H54 (cell line): ENCODE data around the gene CDH2.
A peak's percentile ranks its signal among the peaks of the same experiment; 100 is the strongest.

ENCODE experiments used
- DNase-seq: peaks from one replicate; pipeline ENCODE4 v3.0.0; 2011; ENCODE audit warnings: low spot score, mixed read lengths; ENCODE audit not compliant: insufficient read length
- FAIRE-seq: peaks from 3 replicates; lab custom pipeline; 2011; peaks lifted over from hg19 to GRCh38; lab: Jason Lieb, UNC
- POLR2A ChIP-seq: IDR thresholded peaks from 2 replicates; pipeline ENCODE4 v1.6.1; 2011; ENCODE audit warnings: low read depth, mild to moderate bottlenecking, low read length

The CDH2 gene

DNA sequence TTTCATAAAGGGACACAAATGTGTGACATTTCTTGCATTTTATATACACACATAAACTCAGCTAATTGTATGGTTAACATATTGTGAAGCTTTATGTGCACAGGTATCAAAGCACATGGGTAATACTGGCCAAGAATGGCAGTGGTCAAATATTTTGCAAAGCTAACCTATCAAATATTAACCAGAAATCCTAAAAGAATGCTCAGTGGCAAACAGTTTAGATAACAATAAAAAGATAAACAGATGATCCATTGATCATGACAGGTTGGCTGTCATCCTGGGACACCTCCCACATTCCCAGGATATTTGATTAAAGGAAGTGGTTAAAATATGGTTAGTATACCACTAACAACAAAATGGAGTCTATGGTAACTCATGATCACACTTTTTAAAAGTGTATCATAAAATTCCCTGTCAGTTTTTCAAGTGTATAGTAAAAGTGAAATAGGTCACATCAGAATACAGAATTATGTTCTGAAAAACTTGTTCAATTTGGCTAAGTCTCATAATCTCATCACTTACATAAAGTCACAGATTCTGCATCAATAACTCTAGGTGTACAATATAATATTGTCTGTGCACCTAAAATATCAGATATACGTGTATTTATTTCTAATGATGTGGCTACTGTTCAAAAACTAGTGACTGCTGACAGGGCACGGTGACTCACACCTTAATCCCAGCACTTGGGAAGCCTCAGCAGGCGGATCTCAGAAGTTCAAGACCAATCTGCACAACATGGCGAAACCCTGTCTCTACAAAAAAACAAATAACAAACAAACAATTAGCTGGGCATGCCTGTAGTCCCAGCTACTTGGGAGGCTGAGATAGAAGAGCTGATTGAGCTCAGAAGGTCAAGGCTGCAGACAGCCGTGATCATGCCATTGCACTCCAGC is 48.9 kb downstream of the CDH2 start:
- DNase-seq = no peak
- peak; percentile 58 for FAIRE-seq
- no peak for TF ChIP-seq POLR2A

DNA sequence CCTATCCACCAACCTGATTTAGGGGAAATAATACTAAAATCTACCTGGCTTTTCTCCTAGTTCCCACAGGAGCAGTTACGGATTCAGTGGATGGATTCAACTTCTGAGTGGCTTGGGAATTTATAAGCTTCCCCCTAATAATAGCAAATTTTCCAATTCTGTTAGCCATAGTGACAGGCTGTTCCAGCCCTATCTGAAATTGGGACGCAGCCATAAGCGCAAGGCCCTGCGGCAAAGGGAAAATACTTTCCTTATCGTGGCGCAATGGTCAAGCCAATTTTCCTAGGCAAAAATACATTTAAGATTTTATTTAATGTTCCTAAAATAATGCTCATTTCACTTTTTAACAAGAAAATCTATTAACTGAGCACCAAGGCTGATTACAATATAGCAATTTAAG is 49.7 kb downstream of the CDH2 start:
- no peak for FAIRE-seq
- DNase-seq = no peak
- TF ChIP-seq POLR2A = no peak

DNA sequence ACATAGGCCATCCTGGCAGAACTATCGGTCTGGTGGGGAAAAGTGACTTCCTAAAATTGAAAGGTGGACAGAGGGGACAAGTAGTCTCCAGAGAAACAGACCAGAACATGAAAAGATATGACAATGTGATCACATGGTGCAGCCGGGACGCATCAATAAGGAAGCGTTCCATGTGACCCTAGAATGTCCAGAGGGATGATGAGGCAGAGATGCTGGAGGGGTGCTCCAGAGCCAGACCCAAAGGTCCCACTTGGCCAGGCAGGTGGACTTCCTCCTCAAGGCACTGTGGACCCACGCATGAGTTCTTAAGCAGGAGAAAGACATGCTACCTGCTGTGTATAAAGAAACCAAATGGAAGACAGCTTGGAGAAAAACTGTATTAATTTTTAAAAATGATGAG is 50.2 kb downstream of the CDH2 start:
- DNase-seq (no peak), FAIRE-seq (no peak)

DNA sequence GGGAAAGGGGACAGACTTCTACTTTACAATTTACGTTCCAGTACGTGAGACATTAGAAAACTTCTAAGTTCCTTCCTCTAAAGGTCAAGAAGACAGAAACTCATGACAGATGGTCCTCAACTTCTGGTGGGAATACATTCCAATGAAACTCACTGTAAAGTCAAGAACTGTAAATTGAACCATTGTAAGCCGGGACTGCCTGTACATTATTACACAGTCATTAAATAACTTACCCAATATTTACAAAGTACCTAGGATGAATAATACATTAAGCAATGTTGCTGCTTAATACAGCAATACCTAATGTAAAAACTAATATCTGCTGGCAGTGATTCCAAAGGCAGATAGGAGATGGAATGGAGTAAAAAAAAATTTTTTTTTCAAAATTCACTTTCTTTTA is 51.9 kb downstream of the CDH2 start:
- FAIRE-seq (no peak), DNase-seq (no peak)
- TF ChIP-seq POLR2A = no peak

More for the DNA sequence above, 50.2 kb downstream of the CDH2 start:
- no peak for TF ChIP-seq POLR2A

DNA sequence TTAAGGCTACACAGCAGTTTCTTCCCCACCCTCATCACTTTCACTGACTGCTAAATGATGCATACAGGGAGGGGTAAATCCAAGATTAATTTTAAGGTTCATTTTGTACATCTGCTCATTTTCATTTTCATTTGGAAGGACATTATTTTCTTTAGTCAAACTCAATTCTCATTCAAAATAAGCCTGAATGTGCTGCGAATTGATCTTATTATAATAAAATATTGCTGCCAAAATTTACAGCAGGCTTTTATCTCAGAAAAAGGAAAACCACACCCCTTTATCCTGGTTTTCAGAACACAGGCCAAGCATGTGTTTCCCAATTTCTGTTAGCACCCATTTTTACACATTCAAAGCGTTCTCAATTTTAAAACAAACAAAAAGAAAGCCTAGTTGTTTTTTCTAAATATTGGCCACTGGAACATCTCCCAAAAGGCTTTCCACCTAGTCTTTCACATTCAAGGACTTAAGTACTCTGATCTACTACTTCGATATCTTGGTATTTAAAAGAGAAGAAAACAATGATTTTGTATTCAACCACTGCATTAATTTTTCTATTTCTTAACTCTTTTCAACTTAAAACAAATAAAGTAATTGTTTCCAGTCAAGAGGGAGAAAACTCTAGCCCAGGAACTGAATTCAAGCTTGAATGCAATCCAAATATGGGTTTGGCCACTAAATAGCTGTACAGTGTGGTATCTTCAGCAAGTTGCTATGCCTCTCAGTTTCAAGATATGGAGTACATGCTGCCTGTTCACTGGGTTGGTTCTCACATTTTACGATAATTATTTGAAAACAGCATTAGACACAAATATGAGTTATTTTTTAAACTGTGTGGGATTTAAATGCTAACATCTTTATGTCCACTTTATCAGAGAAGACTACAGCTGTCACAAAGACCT is 52.5 kb downstream of the CDH2 start:
- FAIRE-seq (no peak), DNase-seq (no peak)
- TF ChIP-seq POLR2A = no peak

DNA sequence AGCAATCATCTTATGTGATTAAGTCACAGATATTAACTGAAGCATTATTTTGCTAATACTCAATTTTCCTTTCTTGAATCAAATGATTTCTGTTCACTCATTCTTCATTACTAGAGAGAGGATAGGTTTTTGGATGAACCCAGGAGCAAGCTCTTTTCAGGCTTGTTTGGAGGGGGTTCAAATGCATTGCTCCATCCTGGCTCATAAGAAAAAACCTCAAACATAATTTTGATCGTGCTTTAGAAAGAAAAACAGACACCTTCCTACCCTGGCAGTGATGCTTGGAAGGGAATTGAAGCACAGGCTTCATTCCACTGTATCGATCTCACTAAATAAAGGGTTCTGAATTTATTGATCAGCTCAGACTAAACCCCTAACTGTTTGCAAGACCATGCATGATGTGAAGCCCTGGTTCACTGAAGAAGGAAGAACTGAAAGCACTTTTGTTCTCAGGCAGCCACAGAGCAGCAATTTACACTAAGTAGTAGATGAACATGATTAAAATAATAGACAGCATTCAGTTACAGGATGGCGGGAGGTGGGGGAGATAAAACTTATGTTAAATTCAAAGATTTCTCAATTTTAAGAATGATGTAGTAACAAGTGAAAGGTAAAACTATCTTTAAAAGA is 53.4 kb downstream of the CDH2 start:
- DNase-seq = no peak
- TF ChIP-seq POLR2A = no peak
- no peak for FAIRE-seq

DNA sequence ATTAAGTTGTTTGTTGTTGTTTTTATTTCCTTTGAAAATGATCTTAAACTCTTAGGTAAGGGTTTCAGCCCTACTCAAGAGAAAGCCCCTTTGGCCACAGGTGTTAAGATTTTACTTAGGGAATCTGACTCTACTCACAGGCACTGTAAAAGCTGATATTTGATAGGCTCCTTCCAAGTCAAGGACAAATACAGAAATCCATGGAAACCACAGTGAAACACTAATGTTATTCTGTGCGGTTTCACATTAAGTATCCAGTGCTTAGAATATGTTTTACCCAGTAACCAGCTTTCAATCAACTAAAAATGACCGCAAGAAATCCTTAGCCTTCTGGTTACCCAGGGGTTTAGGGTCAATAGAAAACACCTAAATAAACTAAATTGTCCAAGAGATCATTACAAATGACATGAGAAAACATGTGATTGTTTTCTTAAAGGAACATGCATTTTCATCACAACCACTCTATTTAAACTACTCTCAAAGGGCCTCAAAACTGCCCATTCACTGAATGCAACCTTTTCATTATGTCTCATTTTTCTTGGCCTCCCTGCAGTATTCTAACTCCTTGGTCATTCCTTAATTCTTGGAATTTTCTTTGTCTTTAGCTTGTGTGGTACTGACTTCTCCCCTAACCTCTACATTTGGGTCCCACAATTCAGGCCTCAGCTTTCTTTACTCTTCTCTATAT is 56.0 kb downstream of the CDH2 start:
- no peak for TF ChIP-seq POLR2A
- FAIRE-seq (no peak), DNase-seq (no peak)

DNA sequence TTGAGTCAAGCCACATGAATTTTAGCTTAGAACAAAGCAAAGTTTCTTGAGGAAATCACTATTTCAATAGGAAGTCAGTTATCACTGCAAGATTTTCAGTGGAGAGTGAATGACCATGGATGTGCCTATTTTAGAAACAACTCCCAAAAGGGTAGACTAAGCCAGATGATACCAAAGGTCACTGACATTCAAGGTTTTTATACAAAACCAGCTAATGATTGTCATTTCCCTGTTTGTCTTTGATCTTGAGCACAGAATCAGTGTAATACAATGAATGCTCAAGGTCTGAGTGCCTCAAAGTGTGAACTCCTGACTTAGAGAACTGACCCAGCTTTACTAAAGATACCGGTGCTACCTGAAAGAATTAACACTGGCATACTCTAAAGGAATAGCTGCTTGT is 60.5 kb downstream of the CDH2 start:
- FAIRE-seq = no peak
- no peak for TF ChIP-seq POLR2A
- DNase-seq = no peak

DNA sequence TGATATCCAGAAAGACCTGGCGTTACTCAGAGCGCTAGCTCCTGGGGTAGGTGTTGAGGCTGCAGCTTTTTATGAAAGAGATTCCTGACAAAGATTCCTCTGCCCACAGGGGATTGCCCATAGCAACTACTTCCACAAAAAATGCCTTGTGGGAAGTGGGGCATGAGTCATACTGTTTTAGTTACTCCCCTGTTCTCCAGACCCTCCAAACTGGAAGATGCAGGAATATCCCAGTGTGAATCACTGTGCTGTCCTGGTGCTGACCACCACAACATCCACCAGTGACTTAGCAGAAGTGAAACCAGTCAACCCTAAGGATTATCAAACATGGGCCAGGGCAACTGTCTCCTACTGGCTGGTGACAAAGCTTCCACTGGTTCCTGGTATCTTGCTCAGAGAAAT is 61.8 kb downstream of the CDH2 start:
- no peak for TF ChIP-seq POLR2A
- DNase-seq (no peak), FAIRE-seq (peak; percentile 99)

DNA sequence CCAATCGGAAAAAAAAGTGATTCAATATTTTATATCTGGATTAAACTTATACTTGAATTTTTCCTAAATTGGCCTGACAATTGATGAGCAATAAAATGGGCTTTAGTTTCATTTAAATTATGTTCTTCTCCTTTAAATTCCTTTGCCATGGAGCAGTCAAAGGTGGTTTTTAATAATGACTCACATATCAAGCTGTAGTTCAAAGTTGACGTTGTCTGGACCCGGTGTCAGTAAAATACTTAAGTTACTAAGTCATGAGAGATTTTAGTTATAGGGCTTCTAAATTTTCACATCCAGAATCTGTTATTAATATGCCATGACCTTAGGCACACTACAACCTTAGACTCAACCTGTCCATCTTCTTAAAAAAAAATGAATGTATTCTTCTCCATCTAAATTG is 62.5 kb downstream of the CDH2 start:
- TF ChIP-seq POLR2A = no peak
- FAIRE-seq = peak; percentile 61
- no peak for DNase-seq

DNA sequence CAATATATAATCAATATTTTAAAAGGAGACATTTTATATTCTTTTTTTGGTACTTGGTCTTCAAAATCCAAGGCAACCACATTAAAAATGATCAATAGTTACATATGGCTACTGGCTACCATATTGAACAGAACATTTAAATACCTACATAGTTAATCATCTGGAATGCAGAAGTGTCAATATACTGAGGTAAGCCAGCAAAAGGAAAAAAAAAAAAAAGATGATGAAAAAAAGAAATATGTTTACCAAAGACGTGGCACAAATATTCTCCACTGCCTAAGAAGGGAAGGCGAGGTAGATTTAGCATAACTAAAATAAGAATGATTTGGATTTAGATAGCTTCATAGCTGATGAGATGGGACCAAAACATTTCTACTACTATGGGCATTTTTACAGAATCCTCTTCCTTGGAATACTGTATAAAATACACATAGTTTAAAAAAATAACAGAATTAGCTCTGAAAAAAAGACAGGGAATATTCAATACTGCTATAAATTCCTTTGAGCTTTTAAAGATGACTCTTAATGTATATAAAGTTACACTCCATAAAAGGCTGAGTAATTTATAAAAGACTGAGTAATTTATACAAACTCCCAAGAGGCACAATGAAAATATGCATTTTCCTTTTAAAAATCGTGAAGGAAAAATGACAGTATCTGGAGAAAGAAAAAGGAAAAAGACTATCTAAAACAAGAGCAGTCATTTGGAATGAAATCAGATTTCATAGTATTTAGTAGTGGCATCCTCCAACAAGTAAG is 63.5 kb downstream of the CDH2 start:
- DNase-seq = no peak
- no peak for FAIRE-seq
- no peak for TF ChIP-seq POLR2A

DNA sequence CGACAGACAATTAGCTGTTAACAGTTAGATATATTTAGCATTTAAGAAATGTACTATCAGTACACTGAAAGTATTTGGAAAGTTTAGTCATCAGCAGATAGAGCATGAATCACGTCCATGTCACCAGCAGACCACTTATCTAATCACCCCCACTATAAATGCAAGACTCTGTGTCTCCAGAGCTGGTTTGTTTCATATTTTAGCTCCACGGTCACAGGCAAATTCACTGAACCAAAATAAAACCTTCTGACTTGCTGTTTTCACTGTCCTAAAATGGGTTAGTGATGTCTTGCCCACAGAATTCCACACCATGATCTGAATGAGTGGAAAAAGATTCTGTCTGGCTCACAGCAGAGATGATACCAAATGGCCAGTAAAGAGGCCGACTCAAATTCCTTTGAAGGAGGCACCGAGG is 64.9 kb downstream of the CDH2 start:
- TF ChIP-seq POLR2A = no peak
- DNase-seq (no peak), FAIRE-seq (peak; percentile 71)

DNA sequence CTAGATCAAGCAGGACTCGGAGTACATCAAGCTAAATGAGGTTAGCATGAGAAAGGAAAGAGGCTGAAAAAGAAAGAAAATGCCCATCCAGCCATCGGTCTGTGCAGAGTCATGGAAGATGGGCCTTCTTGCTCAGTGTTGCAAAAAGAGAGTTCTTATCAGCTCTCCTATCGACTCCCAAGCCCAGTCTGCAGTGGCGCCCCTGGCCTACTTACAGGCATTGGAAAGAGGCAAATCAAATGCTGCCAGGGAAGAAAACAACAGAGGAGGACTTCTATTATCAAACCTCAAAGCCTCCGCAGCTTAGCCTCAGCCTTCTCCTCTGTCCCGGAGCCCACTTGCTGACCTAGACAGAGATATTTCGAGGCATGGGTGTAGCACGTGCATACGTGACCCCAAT is 66.0 kb downstream of the CDH2 start:
- DNase-seq (no peak), FAIRE-seq (no peak)
- TF ChIP-seq POLR2A = no peak
